Measurements from ENCODE around the gene BET1. TPM values are rescaled to one million over a fixed set of nuclear protein-coding genes. Genes with fewer than 3 reads are reported as not detected.

BET1 gene
- polyA plus RNA-seq, 1 of the 3 experiments (the other 2 are of a cell fraction): 20.1 TPM

- Histone ChIP-seq H3K79me2 (ENCODE audit: insufficient read depth) (no peaks in the 10 kb centered on the region), H3K9ac (no peak overlapping the region), H3K4me3 (ENCODE audit: low read depth in 2 of 2, low read length in 1 of 2) (no peak overlapping the region), H3K27me3 (ENCODE audit: insufficient read depth) (no peaks in the 10 kb centered on the region), H2AFZ (ENCODE audit: low read depth) (no peak overlapping the region), H3K4me2 (no peak overlapping the region), H3K9me2 (no peaks in the 10 kb centered on the region), H3K4me1 (ENCODE audit: control insufficient read depth in 1 of 2, insufficient read depth in 2 of 2, low read depth in 1 of 2, low read length in 1 of 2) (peaks cover 0 to 2% of the 10 kb centered on the region in 2 experiments; a peak in 2 of 4 replicates), H3K9me3 (no peaks in the 10 kb centered on the region), H3F3A (replicated peaks; ENCODE audit: insufficient read depth) (no peaks in the 10 kb centered on the region), H4K20me1 (ENCODE audit: insufficient read depth) (no peaks in the 10 kb centered on the region), H3K27ac (ENCODE audit: low read depth in 2 of 2, low read length in 1 of 2) (no peak overlapping the region), H3K36me3 (replicated peaks in 1 of 2; ENCODE audit: control insufficient read depth in 1 of 2, insufficient read depth in 2 of 2, low read length in 1 of 2) (peaks cover 0 to 2% of the 10 kb centered on the region in 2 experiments)
- DNase-seq: no peak
- WGBS (ENCODE audit: low lambda C conversion rate): 85% methylated on average over 1 of the region's 1 CpG
- CTCF ChIA-PET: interaction anchor here (0.9 to 1.7 kb wide), 5 partner anchors 10 to 363 kb away, joined by 3 to 5 read pairs (median 5); no protein-coding TSS in a partner anchor
- POLR2A ChIA-PET: no interaction called here
- TF ChIP-seq GATA2 (CRISPR knock-in tag; IDR thresholded peaks at IDR 0.05): no peak
- no peak for TF ChIP-seq IRF3 (IDR thresholded peaks at IDR 0.05; ENCODE audit: low read depth, low read length)
- TF ChIP-seq TAF1 (IDR thresholded peaks at IDR 0.05; ENCODE audit: borderline replicate concordance, low read depth, low read length): no peak
- TF ChIP-seq SIN3A (IDR thresholded peaks at IDR 0.05; ENCODE audit: borderline replicate concordance, low read depth, low read length): no peak
- TF ChIP-seq MAX (IDR thresholded peaks at IDR 0.05; ENCODE audit: low read depth): no peak
- no peak for TF ChIP-seq NFIC (IDR thresholded peaks at IDR 0.05; ENCODE audit: borderline replicate concordance)
- TF ChIP-seq, protein P1, sequence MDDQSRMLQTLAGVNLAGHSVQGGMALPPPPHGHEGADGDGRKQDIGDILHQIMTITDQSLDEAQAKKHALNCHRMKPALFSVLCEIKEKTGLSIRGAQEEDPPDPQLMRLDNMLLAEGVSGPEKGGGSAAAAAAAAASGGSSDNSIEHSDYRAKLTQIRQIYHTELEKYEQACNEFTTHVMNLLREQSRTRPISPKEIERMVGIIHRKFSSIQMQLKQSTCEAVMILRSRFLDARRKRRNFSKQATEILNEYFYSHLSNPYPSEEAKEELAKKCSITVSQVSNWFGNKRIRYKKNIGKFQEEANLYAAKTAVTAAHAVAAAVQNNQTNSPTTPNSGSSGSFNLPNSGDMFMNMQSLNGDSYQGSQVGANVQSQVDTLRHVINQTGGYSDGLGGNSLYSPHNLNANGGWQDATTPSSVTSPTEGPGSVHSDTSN (IDR thresholded peaks at IDR 0.05): no peak
- no peak for TF ChIP-seq POLR2AphosphoS5 (IDR thresholded peaks at IDR 0.05; ENCODE audit: low read depth, low read length)
- no peak for TF ChIP-seq SMC3 (IDR thresholded peaks at IDR 0.05; ENCODE audit: low read depth, low read length)
- no peak for TF ChIP-seq MEF2A (IDR thresholded peaks at IDR 0.05; ENCODE audit: borderline replicate concordance, low read depth)
- TF ChIP-seq YY1 (IDR thresholded peaks at IDR 0.05; ENCODE audit: low read depth): no peak
Measured at GRCh38 chr7:93985101-93985500, 19.1 kb downstream of the BET1 start.

- H3K36me3 ChIP-seq (replicated peaks in 1 of 2; ENCODE audit: control insufficient read depth in 1 of 2, insufficient read depth in 2 of 2, low read length in 1 of 2): peaks cover 0 to 2% of the 10 kb centered on the region in 2 experiments
- H3K4me3 ChIP-seq (ENCODE audit: low read depth in 2 of 2, low read length in 1 of 2): no peak overlapping the region
- no peak overlapping the region for H2AFZ ChIP-seq (ENCODE audit: low read depth)
- no peaks in the 10 kb centered on the region for H3K79me2 ChIP-seq (ENCODE audit: insufficient read depth)
- no peaks in the 10 kb centered on the region for H3K27me3 ChIP-seq (ENCODE audit: insufficient read depth)
- ChIA-PET POLR2A (no interaction called here), CTCF (interaction anchor here (0.7 to 1.7 kb wide), 2 partner anchors 62 to 104 kb away, joined by 3 to 5 read pairs; no protein-coding TSS in a partner anchor)
- no peak overlapping the region for H3K4me2 ChIP-seq
- H4K20me1 ChIP-seq (ENCODE audit: insufficient read depth): no peaks in the 10 kb centered on the region
- H3K9me2 ChIP-seq: no peaks in the 10 kb centered on the region
- no peak overlapping the region for H3K9ac ChIP-seq
- no peak overlapping the region for H3K27ac ChIP-seq (ENCODE audit: low read depth in 2 of 2, low read length in 1 of 2)
- no peaks in the 10 kb centered on the region for H3K9me3 ChIP-seq
- H3F3A ChIP-seq (replicated peaks; ENCODE audit: insufficient read depth): no peaks in the 10 kb centered on the region
- peaks cover 0 to 2% of the 10 kb centered on the region in 2 experiments; a peak in 2 of 4 replicates for H3K4me1 ChIP-seq (ENCODE audit: control insufficient read depth in 1 of 2, insufficient read depth in 2 of 2, low read depth in 1 of 2, low read length in 1 of 2)
- no peak for DNase-seq
- TF ChIP-seq RCOR1 (IDR thresholded peaks at IDR 0.05; ENCODE audit: low read length) (no peak), GATA2 (CRISPR knock-in tag; IDR thresholded peaks at IDR 0.05) (no peak), MXI1 (IDR thresholded peaks at IDR 0.05; ENCODE audit: low read depth, low read length) (no peak), NRF1 (IDR thresholded peaks at IDR 0.05; ENCODE audit: low read depth, low read length) (no peak), NFIC (IDR thresholded peaks at IDR 0.05; ENCODE audit: borderline replicate concordance) (no peak), TCF12 (IDR thresholded peaks at IDR 0.05) (no peak), ELF1 (IDR thresholded peaks at IDR 0.05) (no peak), YY1 (IDR thresholded peaks at IDR 0.05; ENCODE audit: low read depth) (no peak), GABPA (IDR thresholded peaks at IDR 0.05; ENCODE audit: low read depth) (no peak), EP300 (IDR thresholded peaks at IDR 0.05; ENCODE audit: borderline replicate concordance in 1 of 2, low read depth in 1 of 2, low read length in 1 of 2) (no peak), RAD21 (IDR thresholded peaks at IDR 0.05; ENCODE audit: low read length) (no peak), FOXJ3 (CRISPR knock-in tag; IDR thresholded peaks at IDR 0.05) (no peak), TEAD4 (IDR thresholded peaks at IDR 0.05; ENCODE audit: borderline replicate concordance, insufficient read depth) (no peak), USF1 (IDR thresholded peaks at IDR 0.05; ENCODE audit: borderline replicate concordance, low read depth) (no peak)
- TF ChIP-seq, protein P2, sequence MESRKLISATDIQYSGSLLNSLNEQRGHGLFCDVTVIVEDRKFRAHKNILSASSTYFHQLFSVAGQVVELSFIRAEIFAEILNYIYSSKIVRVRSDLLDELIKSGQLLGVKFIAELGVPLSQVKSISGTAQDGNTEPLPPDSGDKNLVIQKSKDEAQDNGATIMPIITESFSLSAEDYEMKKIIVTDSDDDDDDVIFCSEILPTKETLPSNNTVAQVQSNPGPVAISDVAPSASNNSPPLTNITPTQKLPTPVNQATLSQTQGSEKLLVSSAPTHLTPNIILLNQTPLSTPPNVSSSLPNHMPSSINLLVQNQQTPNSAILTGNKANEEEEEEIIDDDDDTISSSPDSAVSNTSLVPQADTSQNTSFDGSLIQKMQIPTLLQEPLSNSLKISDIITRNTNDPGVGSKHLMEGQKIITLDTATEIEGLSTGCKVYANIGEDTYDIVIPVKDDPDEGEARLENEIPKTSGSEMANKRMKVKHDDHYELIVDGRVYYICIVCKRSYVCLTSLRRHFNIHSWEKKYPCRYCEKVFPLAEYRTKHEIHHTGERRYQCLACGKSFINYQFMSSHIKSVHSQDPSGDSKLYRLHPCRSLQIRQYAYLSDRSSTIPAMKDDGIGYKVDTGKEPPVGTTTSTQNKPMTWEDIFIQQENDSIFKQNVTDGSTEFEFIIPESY (IDR thresholded peaks at IDR 0.05; ENCODE audit: borderline replicate concordance, low read depth): no peak
- TF ChIP-seq, protein P1 (IDR thresholded peaks at IDR 0.05): no peak
Measured at GRCh38 chr7:93984024-93984423, 20.1 kb downstream of the BET1 start.
